Measurements from ENCODE around the gene CHPT1.
A peak's percentile ranks its signal among the peaks of the same experiment; 100 is the strongest.

CHPT1 gene

GRCh38 chr12:101697930-101698799 lies 725 bp downstream of the CHPT1 start:
- H3K9me2 ChIP-seq (replicated peaks; ENCODE audit: low read depth, low read length) = no peaks in the 10 kb centered on the region
- peak overlapping the region; percentile 81 for H3K4me3 ChIP-seq (ENCODE audit: low read length, poor library complexity, severe bottlenecking)
- H4K20me1 ChIP-seq (ENCODE audit: insufficient read depth, low read length, poor library complexity, severe bottlenecking) = peaks cover 30% of the 10 kb centered on the region
- H3K4me2 ChIP-seq (ENCODE audit: low read depth, low read length, poor library complexity, severe bottlenecking) = peak overlapping the region; percentile 78
- H3K9me3 ChIP-seq (ENCODE audit: insufficient read depth, low read depth, low read length) = no peaks in the 10 kb centered on the region
- H3K79me2 ChIP-seq (ENCODE audit: insufficient read depth, low read length) = peaks cover 62% of the 10 kb centered on the region
- H3K27me3 ChIP-seq (ENCODE audit: insufficient read depth, low read length, poor library complexity, severe bottlenecking) = no peaks in the 10 kb centered on the region
- TF ChIP-seq, protein P1, sequence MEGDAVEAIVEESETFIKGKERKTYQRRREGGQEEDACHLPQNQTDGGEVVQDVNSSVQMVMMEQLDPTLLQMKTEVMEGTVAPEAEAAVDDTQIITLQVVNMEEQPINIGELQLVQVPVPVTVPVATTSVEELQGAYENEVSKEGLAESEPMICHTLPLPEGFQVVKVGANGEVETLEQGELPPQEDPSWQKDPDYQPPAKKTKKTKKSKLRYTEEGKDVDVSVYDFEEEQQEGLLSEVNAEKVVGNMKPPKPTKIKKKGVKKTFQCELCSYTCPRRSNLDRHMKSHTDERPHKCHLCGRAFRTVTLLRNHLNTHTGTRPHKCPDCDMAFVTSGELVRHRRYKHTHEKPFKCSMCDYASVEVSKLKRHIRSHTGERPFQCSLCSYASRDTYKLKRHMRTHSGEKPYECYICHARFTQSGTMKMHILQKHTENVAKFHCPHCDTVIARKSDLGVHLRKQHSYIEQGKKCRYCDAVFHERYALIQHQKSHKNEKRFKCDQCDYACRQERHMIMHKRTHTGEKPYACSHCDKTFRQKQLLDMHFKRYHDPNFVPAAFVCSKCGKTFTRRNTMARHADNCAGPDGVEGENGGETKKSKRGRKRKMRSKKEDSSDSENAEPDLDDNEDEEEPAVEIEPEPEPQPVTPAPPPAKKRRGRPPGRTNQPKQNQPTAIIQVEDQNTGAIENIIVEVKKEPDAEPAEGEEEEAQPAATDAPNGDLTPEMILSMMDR (conservative IDR thresholded peaks at IDR 0.05; ENCODE audit: low read length) = no peak
- no peak for TF ChIP-seq EZH2phosphoT487 (IDR thresholded peaks at IDR 0.05; ENCODE audit: borderline replicate concordance)
- peak overlapping the region; percentile 75 for H2AFZ ChIP-seq (ENCODE audit: low read length)
- no peaks in the 10 kb centered on the region for H3F3A ChIP-seq (ENCODE audit: low read depth)
- no peaks in the 10 kb centered on the region for H3K36me3 ChIP-seq (ENCODE audit: insufficient read depth, low read length)
- peak overlapping the region; percentile 83 for H3K9ac ChIP-seq (ENCODE audit: low read depth, low read length, poor library complexity, severe bottlenecking)
- H3K4me1 ChIP-seq (ENCODE audit: insufficient read depth, low read length, poor library complexity, severe bottlenecking) = peaks cover 44% of the 10 kb centered on the region

- Histone ChIP-seq H3K4me2 (ENCODE audit: low read depth, low read length, poor library complexity, severe bottlenecking) (peak overlapping the region; percentile 78), H3K4me1 (ENCODE audit: insufficient read depth, low read length, poor library complexity, severe bottlenecking) (peaks cover 50% of the 10 kb centered on the region), H3K79me2 (ENCODE audit: insufficient read depth, low read length) (peaks cover 69% of the 10 kb centered on the region), H3K9me3 (ENCODE audit: insufficient read depth, low read depth, low read length) (no peaks in the 10 kb centered on the region), H4K20me1 (ENCODE audit: insufficient read depth, low read length, poor library complexity, severe bottlenecking) (peaks cover 30% of the 10 kb centered on the region), H3F3A (ENCODE audit: low read depth) (no peaks in the 10 kb centered on the region), H3K9me2 (replicated peaks; ENCODE audit: low read depth, low read length) (no peaks in the 10 kb centered on the region), H3K36me3 (ENCODE audit: insufficient read depth, low read length) (no peaks in the 10 kb centered on the region), H2AFZ (ENCODE audit: low read length) (peak overlapping the region; percentile 75; the same call in 1 of the 2 replicates), H3K27me3 (ENCODE audit: insufficient read depth, low read length, poor library complexity, severe bottlenecking) (no peaks in the 10 kb centered on the region), H3K9ac (ENCODE audit: low read depth, low read length, poor library complexity, severe bottlenecking) (peak overlapping the region; percentile 83), H3K4me3 (ENCODE audit: low read length, poor library complexity, severe bottlenecking) (peak overlapping the region; percentile 81)
- TF ChIP-seq, protein P1 (conservative IDR thresholded peaks at IDR 0.05; ENCODE audit: low read length) = peak; percentile 61
- TF ChIP-seq EZH2phosphoT487 (IDR thresholded peaks at IDR 0.05; ENCODE audit: borderline replicate concordance) = no peak
These were observed 1.4 kb downstream of the CHPT1 start for GRCh38 chr12:101698800-101699347.

DNA sequence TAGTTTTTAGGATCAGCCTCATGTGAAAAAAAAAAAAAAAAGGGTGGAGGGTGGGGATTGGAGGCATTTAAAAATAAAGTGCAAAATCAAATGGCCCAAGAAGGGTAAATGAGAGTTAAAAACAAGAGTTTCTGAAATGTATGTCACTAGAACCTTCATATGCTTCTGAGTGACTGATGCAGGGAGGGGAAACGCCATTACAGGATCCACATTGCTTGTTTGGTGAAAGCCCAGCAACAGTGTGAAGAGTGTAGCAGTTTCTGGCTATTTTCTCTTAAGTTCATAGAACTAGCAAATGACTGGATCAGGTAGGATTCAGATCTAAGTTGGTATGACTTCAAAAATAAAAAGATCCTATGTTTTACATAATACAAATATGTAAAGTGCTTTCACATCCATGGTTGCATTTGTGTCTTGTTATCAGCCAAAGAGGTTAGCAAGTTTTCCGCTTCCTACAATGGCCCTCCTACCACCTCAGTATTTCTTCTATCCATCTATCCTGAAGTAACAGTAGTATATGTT lies 2.9 kb downstream of the CHPT1 start:
- H3K9me2 ChIP-seq (replicated peaks; ENCODE audit: low read depth, low read length) = no peaks in the 10 kb centered on the region
- H3K4me1 ChIP-seq (ENCODE audit: insufficient read depth, low read length, poor library complexity, severe bottlenecking) = peaks cover 50% of the 10 kb centered on the region
- no peaks in the 10 kb centered on the region for H3K36me3 ChIP-seq (ENCODE audit: insufficient read depth, low read length)
- no peaks in the 10 kb centered on the region for H3F3A ChIP-seq (ENCODE audit: low read depth)
- H2AFZ ChIP-seq (ENCODE audit: low read length) = no peak overlapping the region
- H4K20me1 ChIP-seq (ENCODE audit: insufficient read depth, low read length, poor library complexity, severe bottlenecking) = peaks cover 30% of the 10 kb centered on the region
- H3K4me3 ChIP-seq (ENCODE audit: low read length, poor library complexity, severe bottlenecking) = peak overlapping the region; percentile 81
- TF ChIP-seq, protein P1 (conservative IDR thresholded peaks at IDR 0.05; ENCODE audit: low read length) = no peak
- TF ChIP-seq EZH2phosphoT487 (IDR thresholded peaks at IDR 0.05; ENCODE audit: borderline replicate concordance) = no peak
- peak overlapping the region; percentile 83 for H3K9ac ChIP-seq (ENCODE audit: low read depth, low read length, poor library complexity, severe bottlenecking)
- peak overlapping the region; percentile 78 for H3K4me2 ChIP-seq (ENCODE audit: low read depth, low read length, poor library complexity, severe bottlenecking)
- no peaks in the 10 kb centered on the region for H3K27me3 ChIP-seq (ENCODE audit: insufficient read depth, low read length, poor library complexity, severe bottlenecking)
- no peaks in the 10 kb centered on the region for H3K9me3 ChIP-seq (ENCODE audit: insufficient read depth, low read depth, low read length)
- peaks cover 70% of the 10 kb centered on the region for H3K79me2 ChIP-seq (ENCODE audit: insufficient read depth, low read length)
